KMS-11 (cell line): ENCODE measurements around the gene CIAO3.

Source experiments
- H2AFZ ChIP-seq: fragments of 200-600 bp; sonication (generic); 2 replicates; pipeline ENCODE4 v1.6.1; 2016; ENCODE audit warnings: antibody characterized with exemption, mixed run types, low read depth
- H3K27ac ChIP-seq: fragments of 200-600 bp; sonication (generic); 2 replicates; pipeline ENCODE4 v1.6.1; 2016; ENCODE audit warnings: mild to moderate bottlenecking, mixed run types
- H3K27me3 ChIP-seq: fragments of 200-600 bp; sonication (generic); 2 replicates; pipeline ENCODE4 v1.6.1; 2017; ENCODE audit warnings: mild to moderate bottlenecking, low read depth, mixed run types, moderate library complexity; ENCODE audit not compliant: insufficient read depth
- H3K36me3 ChIP-seq: fragments of 200-600 bp; sonication (generic); 2 replicates; pipeline ENCODE4 v1.6.1; 2017; ENCODE audit warnings: mild to moderate bottlenecking, mixed run types; ENCODE audit not compliant: insufficient read depth
- H3K4me1 ChIP-seq: fragments of 200-600 bp; sonication (generic); 2 replicates; pipeline ENCODE4 v1.6.1; 2016; ENCODE audit warnings: mild to moderate bottlenecking, low read depth, mixed run types; ENCODE audit not compliant: poor library complexity, severe bottlenecking
- H3K4me2 ChIP-seq: fragments of 200-600 bp; sonication (generic); 2 replicates; pipeline ENCODE4 v1.7.0; 2016; ENCODE audit warnings: mild to moderate bottlenecking, mixed run types
- H3K4me3 ChIP-seq: fragments of 200-600 bp; sonication (generic); IDR thresholded peaks from 2 replicates; pipeline ENCODE4 v1.6.1; 2017; ENCODE audit warnings: low read depth, low read length, mixed read lengths; ENCODE audit not compliant: insufficient read depth
- H3K79me2 ChIP-seq: fragments of 200-600 bp; sonication (generic); 2 replicates; pipeline ENCODE4 v1.6.1; 2016; ENCODE audit warnings: low read depth, mixed run types; ENCODE audit not compliant: insufficient read depth
- H3K9ac ChIP-seq: fragments of 200-600 bp; sonication (generic); 2 replicates; pipeline ENCODE4 v1.6.1; 2016; ENCODE audit warnings: mild to moderate bottlenecking, mixed run types
- H4K20me1 ChIP-seq: fragments of 200-600 bp; sonication (generic); 2 replicates; pipeline ENCODE4 v1.6.1; 2016; ENCODE audit warnings: mild to moderate bottlenecking, mixed run types; ENCODE audit not compliant: insufficient read depth
- CTCF ChIP-seq: fragments of 200-600 bp; sonication (generic); conservative IDR thresholded peaks from 2 replicates; pipeline ENCODE4 v1.6.1; 2017; ENCODE audit warnings: low read depth, mild to moderate bottlenecking, antibody characterized with exemption, low read length, moderate library complexity, mixed read lengths

Gene CIAO3

GRCh38 chr16:734981-735881 lies 5.6 kb downstream of the CIAO3 start:
- no peaks in the 10 kb centered on the region for H4K20me1 ChIP-seq
- no peak for TF ChIP-seq CTCF
- H3K4me1 ChIP-seq: peaks cover 56% of the 10 kb centered on the region
- H3K4me2 ChIP-seq: peak overlapping the region; percentile 98
- no peaks in the 10 kb centered on the region for H3K36me3 ChIP-seq
- no peak overlapping the region for H2AFZ ChIP-seq
- peak overlapping the region; percentile 43; the same call in 1 of the 2 replicates for H3K9ac ChIP-seq
- H3K27ac ChIP-seq: peak overlapping the region; percentile 88
- no peak overlapping the region for H3K4me3 ChIP-seq
- no peaks in the 10 kb centered on the region for H3K27me3 ChIP-seq
- peaks cover 8% of the 10 kb centered on the region; the same call in 1 of the 2 replicates for H3K79me2 ChIP-seq

GRCh38 chr16:734208-734980 lies 6.4 kb downstream of the CIAO3 start:
- Histone ChIP-seq H3K9ac (no peak overlapping the region), H3K27ac (peak overlapping the region; percentile 88; the same call in 1 of the 2 replicates), H3K4me2 (peak overlapping the region; percentile 98; the same call in 1 of the 2 replicates), H4K20me1 (no peaks in the 10 kb centered on the region), H3K4me3 (no peak overlapping the region), H3K79me2 (no peaks in the 10 kb centered on the region), H3K36me3 (no peaks in the 10 kb centered on the region), H3K27me3 (no peaks in the 10 kb centered on the region), H3K4me1 (peaks cover 49% of the 10 kb centered on the region), H2AFZ (no peak overlapping the region)
- TF ChIP-seq CTCF: no peak

GRCh38 chr16:733382-734207 lies 7.2 kb downstream of the CIAO3 start:
- H3K79me2 ChIP-seq: no peaks in the 10 kb centered on the region
- H3K27me3 ChIP-seq: no peaks in the 10 kb centered on the region
- H3K36me3 ChIP-seq: no peaks in the 10 kb centered on the region
- H3K27ac ChIP-seq: no peak overlapping the region
- H3K4me3 ChIP-seq: no peak overlapping the region
- H2AFZ ChIP-seq: no peak overlapping the region
- H3K4me1 ChIP-seq: peaks cover 49% of the 10 kb centered on the region
- no peaks in the 10 kb centered on the region for H4K20me1 ChIP-seq
- no peak for TF ChIP-seq CTCF
- H3K9ac ChIP-seq: no peak overlapping the region
- H3K4me2 ChIP-seq: peak overlapping the region; percentile 98; the same call in 1 of the 2 replicates

- Histone ChIP-seq H3K27ac (no peak overlapping the region), H3K4me2 (no peak overlapping the region), H3K79me2 (no peaks in the 10 kb centered on the region), H3K27me3 (no peaks in the 10 kb centered on the region), H3K4me1 (peaks cover 49% of the 10 kb centered on the region), H3K4me3 (no peak overlapping the region), H3K9ac (no peak overlapping the region), H4K20me1 (no peaks in the 10 kb centered on the region), H2AFZ (no peak overlapping the region), H3K36me3 (no peaks in the 10 kb centered on the region)
- no peak for TF ChIP-seq CTCF
These were observed 7.9 kb downstream of the CIAO3 start for GRCh38 chr16:732936-733335.
